GM23248 (cell line): ENCODE results near the gene ENTREP1.

Experiments used
- EZH2 ChIP-seq: fragments of 200-600 bp; sonication (generic); IDR thresholded peaks from 2 replicates; pipeline ENCODE4 v1.6.1; 2018; ENCODE audit warnings: antibody characterized with exemption, mild to moderate bottlenecking; ENCODE audit not compliant: insufficient read depth, poor library complexity, severe bottlenecking
- EZH2phosphoT487 ChIP-seq: fragments of 200-600 bp; sonication (generic); IDR thresholded peaks from 2 replicates; pipeline ENCODE4 v1.6.1; 2018; ENCODE audit warnings: antibody characterized with exemption, moderate library complexity, mild to moderate bottlenecking, low read depth; ENCODE audit not compliant: insufficient read depth

GRCh38 chr9:69433968-69434367 lies 109.0 kb downstream of the ENTREP1 start:
- TF ChIP-seq EZH2 = no peak
- no peak for TF ChIP-seq EZH2phosphoT487
